Endometrium (tissue), 2 donors: ENCODE data around the gene LIPI.
"Not testable (repeated sequence)": the region's sequence is repeated elsewhere in the genome, so short reads cannot be mapped to it uniquely, and the experiment has no call there.

Experiments
- FAIRE-seq: peaks from 2 replicates; lab custom pipeline; 2012; peaks lifted over from hg19 to GRCh38; lab: Jason Lieb, UNC
- donor health status: control.
- donor health status: control.

Gene LIPI

GRCh38 chr21:14210738-14211137 is at the start of gene LIPI:
TSS of gene LIPI (minus strand) at chr21:14210955. CDS start at chr21:14210845, 110 bp downstream.
- no peak for FAIRE-seq

GRCh38 chr21:14260174-14260764 is 49.5 kb upstream of the LIPI start:
- FAIRE-seq = no peak

- FAIRE-seq = peak; percentile 85
Measured at GRCh38 chr21:14259747-14260146, 49.0 kb upstream of the LIPI start.

- FAIRE-seq = no peak
Measured at GRCh38 chr21:14251336-14251735, 40.6 kb upstream of the LIPI start.

GRCh38 chr21:14245711-14246110 is 35.0 kb upstream of the LIPI start:
- no peak for FAIRE-seq

GRCh38 chr21:14244911-14245310 is 34.2 kb upstream of the LIPI start:
- FAIRE-seq = no peak

GRCh38 chr21:14243874-14244273 is 33.1 kb upstream of the LIPI start:
- no peak for FAIRE-seq

GRCh38 chr21:14243461-14243860 is 32.7 kb upstream of the LIPI start:
- FAIRE-seq = no peak

GRCh38 chr21:14241297-14241696 is 30.5 kb upstream of the LIPI start:
- FAIRE-seq = no peak

GRCh38 chr21:14239281-14239680 is 28.5 kb upstream of the LIPI start:
- no peak for FAIRE-seq

GRCh38 chr21:14236180-14236579 is 25.4 kb upstream of the LIPI start:
- no peak for FAIRE-seq

- no peak for FAIRE-seq
Measured at GRCh38 chr21:14235101-14235500, 24.3 kb upstream of the LIPI start.

GRCh38 chr21:14229399-14229798 is 18.6 kb upstream of the LIPI start:
- no peak for FAIRE-seq

GRCh38 chr21:14223365-14223764 is 12.6 kb upstream of the LIPI start:
- FAIRE-seq = no peak

GRCh38 chr21:14215971-14216641 is 5.4 kb upstream of the LIPI start, which contains the start of gene RBM11:
TSS of gene RBM11 (plus strand) at chr21:14216157. CDS start at chr21:14216187, 30 bp downstream.
- FAIRE-seq = no peak

- no peak for FAIRE-seq
Measured at GRCh38 chr21:14213164-14213563, 2.4 kb upstream of the LIPI start.

GRCh38 chr21:14206222-14206621 is 4.5 kb downstream of the LIPI start:
- FAIRE-seq = no peak

GRCh38 chr21:14166463-14167223 is 44.1 kb downstream of the LIPI start:
- FAIRE-seq = not testable (repeated sequence)

GRCh38 chr21:14143999-14144398 is 66.8 kb downstream of the LIPI start:
- no peak for FAIRE-seq

- FAIRE-seq = no peak
Measured at GRCh38 chr21:14124266-14124665, 86.5 kb downstream of the LIPI start.

- FAIRE-seq = no peak
Measured at GRCh38 chr21:14121719-14122118, 89.0 kb downstream of the LIPI start.

- FAIRE-seq = no peak
Measured at GRCh38 chr21:14120091-14120734, 90.5 kb downstream of the LIPI start.

- FAIRE-seq = no peak
Measured at GRCh38 chr21:14119038-14119437, 91.7 kb downstream of the LIPI start.
